ENCODE measurements around the gene YTHDC1. TPM values are rescaled to one million over a fixed set of nuclear protein-coding genes. Genes with fewer than 3 reads are reported as not detected.

YTHDC1 gene
- total RNA-seq, 2 experiments from 2014 or later: 383 to 389 TPM

GRCh38 chr4:68304731-68305130 lies 45.2 kb downstream of the YTHDC1 start:
- DNase-seq (no peak), ATAC-seq (ENCODE audit: poor library complexity) (no peak)
- Histone ChIP-seq H3K4me3 (ENCODE audit: low read length) (no peak overlapping the region), H3K4me1 (ENCODE audit: insufficient read depth, low read length) (no peaks in the 10 kb centered on the region), H3K36me3 (ENCODE audit: insufficient read depth, low read length) (no peaks in the 10 kb centered on the region), H3K9me3 (ENCODE audit: control insufficient read depth in 1 of 2, insufficient read depth in 1 of 2, low read length in 2 of 2) (no peaks in the 10 kb centered on the region), H3K27ac (ENCODE audit: low read depth in 1 of 2, low read length in 2 of 2) (no peak overlapping the region), H3K27me3 (ENCODE audit: control insufficient read depth in 1 of 2, insufficient read depth in 2 of 2, low read length in 2 of 2) (no peaks in the 10 kb centered on the region)
- Mint-ChIP-seq H3K4me1 (ENCODE audit: low read depth) (no peaks in the 10 kb centered on the region), H3K36me3 (ENCODE audit: low read depth) (no peaks in the 10 kb centered on the region), H3K4me3 (no peak overlapping the region), H3K27me3 (peaks cover 4% of the 10 kb centered on the region), H3K9me3 (peaks cover 2% of the 10 kb centered on the region), H3K27ac (no peak overlapping the region)
- intact Hi-C loops (cut with DNase I, micrococcal nuclease): no loop called here
- ChIA-PET CTCF (no interaction called here), POLR2A (no interaction called here)
- TF ChIP-seq CTCF (IDR thresholded peaks at IDR 0.05): no peak

GRCh38 chr4:68299492-68300457 lies 50.1 kb downstream of the YTHDC1 start:
- no peaks in the 10 kb centered on the region for H3K9me3 Mint-ChIP-seq
- ATAC-seq (ENCODE audit: poor library complexity): no peak
- Histone ChIP-seq H3K4me1 (ENCODE audit: insufficient read depth, low read length) (no peaks in the 10 kb centered on the region), H3K27me3 (ENCODE audit: control insufficient read depth in 1 of 2, insufficient read depth in 2 of 2, low read length in 2 of 2) (no peaks in the 10 kb centered on the region), H3K9me3 (ENCODE audit: control insufficient read depth in 1 of 2, insufficient read depth in 1 of 2, low read length in 2 of 2) (no peaks in the 10 kb centered on the region), H3K27ac (ENCODE audit: low read depth in 1 of 2, low read length in 2 of 2) (no peak overlapping the region), H3K36me3 (ENCODE audit: insufficient read depth, low read length) (no peaks in the 10 kb centered on the region), H3K4me3 (ENCODE audit: low read length) (no peak overlapping the region)
- intact Hi-C loops (cut with DNase I, micrococcal nuclease): no loop called here
- no peaks in the 10 kb centered on the region for H3K36me3 Mint-ChIP-seq (ENCODE audit: low read depth)
- ChIA-PET POLR2A (no interaction called here), CTCF (no interaction called here)
- H3K4me3 Mint-ChIP-seq: no peak overlapping the region
- no peak for DNase-seq
- TF ChIP-seq CTCF (IDR thresholded peaks at IDR 0.05): no peak
- no peaks in the 10 kb centered on the region for H3K4me1 Mint-ChIP-seq (ENCODE audit: low read depth)
- H3K27me3 Mint-ChIP-seq: peaks cover 4% of the 10 kb centered on the region
- H3K27ac Mint-ChIP-seq: no peak overlapping the region

GRCh38 chr4:68297137-68297536 lies 52.8 kb downstream of the YTHDC1 start:
- ATAC-seq (ENCODE audit: poor library complexity) (no peak), DNase-seq (no peak)
- Mint-ChIP-seq H3K36me3 (ENCODE audit: low read depth) (no peaks in the 10 kb centered on the region), H3K4me1 (ENCODE audit: low read depth) (no peaks in the 10 kb centered on the region), H3K27me3 (peaks cover 3% of the 10 kb centered on the region), H3K27ac (no peak overlapping the region), H3K9me3 (no peaks in the 10 kb centered on the region), H3K4me3 (no peak overlapping the region)
- Histone ChIP-seq H3K27me3 (ENCODE audit: control insufficient read depth in 1 of 2, insufficient read depth in 2 of 2, low read length in 2 of 2) (no peaks in the 10 kb centered on the region), H3K4me3 (ENCODE audit: low read length) (no peak overlapping the region), H3K9me3 (ENCODE audit: control insufficient read depth in 1 of 2, insufficient read depth in 1 of 2, low read length in 2 of 2) (no peaks in the 10 kb centered on the region), H3K36me3 (ENCODE audit: insufficient read depth, low read length) (no peaks in the 10 kb centered on the region), H3K27ac (ENCODE audit: low read depth in 1 of 2, low read length in 2 of 2) (no peak overlapping the region), H3K4me1 (ENCODE audit: insufficient read depth, low read length) (no peaks in the 10 kb centered on the region)
- POLR2A ChIA-PET: no interaction called here
- intact Hi-C loops (cut with DNase I, micrococcal nuclease): no loop called here
- TF ChIP-seq CTCF (IDR thresholded peaks at IDR 0.05): no peak
- CTCF ChIA-PET: no interaction called here

Measured in CD4-positive, alpha-beta T cell (primary cell).